Neural progenitor cell (in vitro differentiated cells): ENCODE data around the gene CAP2. TPM values are rescaled to one million over a fixed set of nuclear protein-coding genes. Genes with fewer than 3 reads are reported as not detected.
"Not testable (repeated sequence)": the region's sequence is repeated elsewhere in the genome, so short reads cannot be mapped to it uniquely, and the experiment has no call there.

Source experiments
- DNase-seq: peaks from one replicate; pipeline ENCODE4 v3.0.0-alpha.2; 2016; ENCODE audit warnings: low spot score
- H2AFZ ChIP-seq: fragments of 200-600 bp; sonication (generic); replicated peaks from 2 replicates; pipeline ENCODE4 v1.6.1; 2016; ENCODE audit warnings: antibody characterized with exemption
- H3F3A ChIP-seq: fragments of 200-600 bp; sonication (generic); 2 replicates; pipeline ENCODE4 v1.6.1; 2016; ENCODE audit warnings: antibody characterized with exemption, low read depth
- H3K27ac ChIP-seq: fragments of 200-600 bp; sonication (generic); 2 replicates; pipeline ENCODE4 v1.5.1; 2016; ENCODE audit warnings: mild to moderate bottlenecking
- H3K27me3 ChIP-seq: fragments of 200-600 bp; sonication (generic); 2 replicates; pipeline ENCODE4 v1.6.1; 2016; ENCODE audit warnings: mild to moderate bottlenecking, moderate library complexity
- H3K36me3 ChIP-seq: fragments of 200-600 bp; sonication (generic); 2 replicates; pipeline ENCODE4 v1.5.1; 2016
- H3K4me1 ChIP-seq: fragments of 200-600 bp; sonication (generic); 2 replicates; pipeline ENCODE4 v1.6.1; 2016; ENCODE audit warnings: mixed run types
- H3K4me2 ChIP-seq: fragments of 200-600 bp; sonication (generic); 2 replicates; pipeline ENCODE4 v1.6.1; 2016
- H3K4me3 ChIP-seq: fragments of 200-600 bp; sonication (generic); 2 replicates; pipeline ENCODE4 v1.5.1; 2016
- H3K79me2 ChIP-seq: fragments of 200-600 bp; sonication (generic); 2 replicates; pipeline ENCODE4 v1.6.1; 2016; ENCODE audit warnings: low read depth
- H3K9ac ChIP-seq: fragments of 200-600 bp; sonication (generic); 2 replicates; pipeline ENCODE4 v1.6.1; 2016
- H3K9me3 ChIP-seq: fragments of 200-600 bp; sonication (generic); 2 replicates; pipeline ENCODE4 v1.5.1; 2016; ENCODE audit warnings: low read depth
- H4K20me1 ChIP-seq: fragments of 200-600 bp; sonication (generic); 2 replicates; pipeline ENCODE4 v1.6.1; 2016; ENCODE audit warnings: low read depth
- H3K27ac Mint-ChIP-seq: 3 replicates; pipeline ENCODE4 v1.8.0; 2021; ENCODE audit warnings: mixed read lengths
- H3K27me3 Mint-ChIP-seq: 2 replicates; pipeline ENCODE4 v1.8.0; 2022; ENCODE audit warnings: low read depth, mild to moderate bottlenecking, inconsistent platforms, moderate library complexity, mixed read lengths; ENCODE audit not compliant: insufficient read depth
- H3K36me3 Mint-ChIP-seq: 3 replicates; pipeline ENCODE4 v1.8.0; 2021; ENCODE audit warnings: mixed read lengths
- H3K4me1 Mint-ChIP-seq: 3 replicates; pipeline ENCODE4 v1.8.0; 2021; ENCODE audit warnings: mixed read lengths
- H3K4me3 Mint-ChIP-seq: 3 replicates; pipeline ENCODE4 v1.8.0; 2021; ENCODE audit warnings: mild to moderate bottlenecking, moderate library complexity, mixed read lengths
- H3K9me3 Mint-ChIP-seq: 3 replicates; pipeline ENCODE4 v1.8.0; 2020; ENCODE audit warnings: mixed read lengths
- CTCF ChIP-seq: fragments of 200-600 bp; sonication (generic); IDR thresholded peaks from 2 replicates; pipeline ENCODE4 v1.5.1; 2017; ENCODE audit warnings: antibody characterized with exemption, mild to moderate bottlenecking
- EZH2 ChIP-seq: fragments of 200-600 bp; sonication (generic); IDR thresholded peaks from 2 replicates; pipeline ENCODE4 v1.6.1; 2017; ENCODE audit warnings: antibody characterized with exemption, mild to moderate bottlenecking, moderate library complexity
- EZH2phosphoT487 ChIP-seq: fragments of 200-600 bp; sonication (generic); IDR thresholded peaks from 2 replicates; pipeline ENCODE4 v1.6.1; 2017; ENCODE audit warnings: antibody characterized with exemption
- total RNA-seq: library from RNA; depleted of rRNA; stranded (reverse); fragments of >200 nt; gene quantifications from 2 replicates; pipeline ENCODE4 v1.2.3, GENCODE V29; 2015; ENCODE audit warnings: low replicate concordance

Gene CAP2
- total RNA-seq, 1 donor from 2014 or later = 27.4 TPM

GRCh38 chr6:17577059-17577458 is 183.7 kb downstream of the CAP2 start:
- H3K9me3 ChIP-seq = no peaks in the 10 kb centered on the region
- H2AFZ ChIP-seq = no peak overlapping the region
- no peaks in the 10 kb centered on the region for H3K27me3 ChIP-seq
- Mint-ChIP-seq H3K4me1 (no peaks in the 10 kb centered on the region), H3K4me3 (no peak overlapping the region), H3K27ac (no peak overlapping the region), H3K9me3 (peaks cover 28% of the 10 kb centered on the region), H3K36me3 (peaks cover 1% of the 10 kb centered on the region), H3K27me3 (no peaks in the 10 kb centered on the region)
- H3K79me2 ChIP-seq = no peaks in the 10 kb centered on the region
- no peaks in the 10 kb centered on the region for H4K20me1 ChIP-seq
- H3K4me3 ChIP-seq = no peak overlapping the region
- H3K4me1 ChIP-seq = no peaks in the 10 kb centered on the region
- TF ChIP-seq CTCF = no peak
- TF ChIP-seq EZH2 = no peak
- TF ChIP-seq EZH2phosphoT487 = no peak
- no peaks in the 10 kb centered on the region for H3F3A ChIP-seq
- no peak overlapping the region for H3K27ac ChIP-seq
- DNase-seq = no peak
- H3K9ac ChIP-seq = no peak overlapping the region
- no peak overlapping the region for H3K4me2 ChIP-seq
- H3K36me3 ChIP-seq = no peaks in the 10 kb centered on the region

- H3K4me3 Mint-ChIP-seq = no peak overlapping the region
- H3K4me3 ChIP-seq = no peak overlapping the region
- H3K36me3 ChIP-seq = no peaks in the 10 kb centered on the region
- H3K27me3 ChIP-seq = no peaks in the 10 kb centered on the region
- no peaks in the 10 kb centered on the region for H3K4me1 ChIP-seq
- H3K4me1 Mint-ChIP-seq = peaks cover 4% of the 10 kb centered on the region
- H3K27ac ChIP-seq = no peak overlapping the region
- no peaks in the 10 kb centered on the region for H3K9me3 ChIP-seq
- H3K79me2 ChIP-seq = no peaks in the 10 kb centered on the region
- DNase-seq = no peak
- H3K27me3 Mint-ChIP-seq = peaks cover 2% of the 10 kb centered on the region
- no peak overlapping the region for H2AFZ ChIP-seq
- H3K36me3 Mint-ChIP-seq = no peaks in the 10 kb centered on the region
- H3K27ac Mint-ChIP-seq = no peak overlapping the region
- H3K4me2 ChIP-seq = no peak overlapping the region
- TF ChIP-seq EZH2 (no peak), CTCF (no peak), EZH2phosphoT487 (no peak)
- H3K9ac ChIP-seq = no peak overlapping the region
- H3F3A ChIP-seq = no peaks in the 10 kb centered on the region
- H4K20me1 ChIP-seq = no peaks in the 10 kb centered on the region
- peaks cover 13% of the 10 kb centered on the region for H3K9me3 Mint-ChIP-seq
Observed at GRCh38 chr6:17580518-17581048, 187.2 kb downstream of the CAP2 start.

- not testable (repeated sequence) for H3K79me2 ChIP-seq, H2AFZ ChIP-seq, H3K27me3 Mint-ChIP-seq, H3K9ac ChIP-seq, H4K20me1 ChIP-seq, H3K4me1 Mint-ChIP-seq, DNase-seq, H3K9me3 ChIP-seq, H3K4me3 ChIP-seq, H3K36me3 Mint-ChIP-seq, H3K27me3 ChIP-seq, H3F3A ChIP-seq, H3K27ac Mint-ChIP-seq, H3K4me2 ChIP-seq, H3K36me3 ChIP-seq, H3K4me1 ChIP-seq, H3K4me3 Mint-ChIP-seq, H3K27ac ChIP-seq
- H3K9me3 Mint-ChIP-seq = peaks cover 13% of the 10 kb centered on the region
Observed at GRCh38 chr6:17581282-17581681, 187.9 kb downstream of the CAP2 start.

- H3K4me1 Mint-ChIP-seq = peaks cover 4% of the 10 kb centered on the region
- no peak overlapping the region for H3K27ac Mint-ChIP-seq
- Histone ChIP-seq H3K9me3 (no peaks in the 10 kb centered on the region), H3K36me3 (no peaks in the 10 kb centered on the region), H3K9ac (no peak overlapping the region), H3F3A (no peaks in the 10 kb centered on the region), H4K20me1 (no peaks in the 10 kb centered on the region), H3K4me3 (no peak overlapping the region), H3K4me1 (no peaks in the 10 kb centered on the region), H3K27me3 (no peaks in the 10 kb centered on the region), H3K27ac (no peak overlapping the region), H3K4me2 (no peak overlapping the region), H2AFZ (peak overlapping the region; percentile 43), H3K79me2 (no peaks in the 10 kb centered on the region)
- H3K4me3 Mint-ChIP-seq = no peak overlapping the region
- peaks cover 3% of the 10 kb centered on the region for H3K27me3 Mint-ChIP-seq
- no peaks in the 10 kb centered on the region for H3K36me3 Mint-ChIP-seq
- no peak for DNase-seq
- H3K9me3 Mint-ChIP-seq = no peaks in the 10 kb centered on the region
- TF ChIP-seq CTCF (no peak), EZH2 (no peak), EZH2phosphoT487 (no peak)
Observed at GRCh38 chr6:17583811-17584210, 190.4 kb downstream of the CAP2 start.
